ENCODE measurements around the gene TRIM6.

Gene TRIM6, protein sequence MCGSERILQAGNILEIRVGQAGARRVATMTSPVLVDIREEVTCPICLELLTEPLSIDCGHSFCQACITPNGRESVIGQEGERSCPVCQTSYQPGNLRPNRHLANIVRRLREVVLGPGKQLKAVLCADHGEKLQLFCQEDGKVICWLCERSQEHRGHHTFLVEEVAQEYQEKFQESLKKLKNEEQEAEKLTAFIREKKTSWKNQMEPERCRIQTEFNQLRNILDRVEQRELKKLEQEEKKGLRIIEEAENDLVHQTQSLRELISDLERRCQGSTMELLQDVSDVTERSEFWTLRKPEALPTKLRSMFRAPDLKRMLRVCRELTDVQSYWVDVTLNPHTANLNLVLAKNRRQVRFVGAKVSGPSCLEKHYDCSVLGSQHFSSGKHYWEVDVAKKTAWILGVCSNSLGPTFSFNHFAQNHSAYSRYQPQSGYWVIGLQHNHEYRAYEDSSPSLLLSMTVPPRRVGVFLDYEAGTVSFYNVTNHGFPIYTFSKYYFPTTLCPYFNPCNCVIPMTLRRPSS

DNA sequence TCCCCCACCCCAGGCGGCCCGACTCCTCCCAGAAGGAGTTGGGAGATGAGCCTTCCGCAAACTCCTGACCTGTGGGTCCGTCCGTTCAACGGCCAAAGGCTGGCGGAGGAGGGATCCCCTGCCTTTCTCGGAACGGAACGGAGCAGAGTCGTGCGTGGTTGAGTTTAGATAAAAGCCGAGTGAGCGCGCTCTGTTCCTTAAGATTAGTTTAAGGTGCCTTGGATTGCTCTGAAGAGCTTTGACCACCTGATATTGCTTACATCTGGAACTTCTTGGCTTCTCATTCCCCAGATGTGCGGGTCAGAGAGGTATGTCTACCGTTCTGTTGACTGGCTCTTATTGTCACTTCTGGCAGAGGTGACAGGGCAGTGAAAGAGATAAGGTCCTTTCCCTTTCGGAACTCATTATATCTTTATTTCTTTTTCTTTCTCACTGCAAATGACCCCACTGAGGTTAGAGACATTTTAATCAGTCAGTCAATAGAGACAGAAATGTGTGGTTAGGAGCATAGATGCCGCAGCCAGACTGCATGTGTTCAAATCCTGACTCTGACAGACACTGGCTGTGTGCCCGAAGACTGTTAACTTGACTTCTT is at the start of gene TRIM6:
TSS of gene TRIM6 (plus strand) at position 31 of the 595 bp plus-strand sequence. CDS start at position 292, 261 bp downstream.
- Mint-ChIP-seq H3K27ac (peak within 1 kb of the TSS; percentile 59), H3K36me3 (no peaks in the 10 kb centered on the region)
- ATAC-seq (replicated peaks), result peak; percentile 20 to 31

DNA sequence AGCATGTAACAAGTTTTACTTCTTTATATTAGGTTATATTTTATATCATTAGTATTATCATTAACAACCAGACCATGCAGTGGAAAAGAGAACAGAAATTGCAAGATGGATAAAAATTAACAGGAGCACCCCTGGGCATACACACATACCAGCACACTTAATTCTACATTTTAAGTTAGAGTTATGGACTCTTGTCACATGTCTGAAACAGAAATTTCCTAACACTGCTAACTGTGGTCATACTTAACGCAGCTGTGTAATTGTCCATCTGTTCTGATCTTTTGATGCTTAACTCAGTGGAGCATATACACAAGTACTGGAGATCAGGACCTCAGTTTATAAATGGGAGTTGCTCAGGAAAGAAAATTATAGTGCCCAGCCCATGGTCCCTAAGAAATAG is 48.5 kb upstream of the TRIM6 start:
- H3K27me3 Mint-ChIP-seq, result peaks cover 8 to 12% of the 10 kb centered on the region in 2 donors
- no peak for DNase-seq
- H3K36me3 Mint-ChIP-seq, result peaks cover 0 to 2% of the 10 kb centered on the region in 2 donors
- no peaks in the 10 kb centered on the region for H3K4me1 Mint-ChIP-seq
- no peak for ATAC-seq (replicated peaks)
- H3K4me3 Mint-ChIP-seq, result no peak overlapping the region
- H3K9me3 Mint-ChIP-seq, result peaks cover 0 to 2% of the 10 kb centered on the region in 2 donors
- no peak overlapping the region for H3K27ac Mint-ChIP-seq

More for the DNA sequence above, at the start of gene TRIM6:
- Mint-ChIP-seq H3K27me3 (peaks cover 0 to 5% of the 10 kb centered on the region in 2 donors), H3K9me3 (no peaks in the 10 kb centered on the region), H3K4me1 (peaks cover 10 to 28% of the 10 kb centered on the region in 2 donors), H3K4me3 (peak within 1 kb of the TSS; percentile 85 to 90)
- no peak for DNase-seq

DNA sequence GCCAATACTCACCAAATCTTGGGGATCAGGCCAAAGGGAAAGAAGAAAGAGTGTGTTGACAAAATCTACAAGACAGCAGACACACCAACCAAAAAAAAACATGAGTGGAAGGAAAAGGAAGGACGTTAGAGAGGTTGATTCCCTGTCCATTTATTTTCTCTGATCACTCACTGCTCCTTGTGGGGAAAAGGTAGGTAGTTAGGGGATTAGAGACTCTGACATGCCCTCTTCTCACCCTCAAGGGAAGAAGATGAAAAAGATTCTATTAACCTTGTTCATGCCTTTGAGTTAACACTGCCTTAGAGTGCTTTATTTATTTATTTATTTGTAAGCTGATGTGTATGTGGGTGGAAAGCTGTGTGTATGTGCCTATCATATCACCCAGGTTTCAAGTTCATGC is 48.0 kb upstream of the TRIM6 start, which contains the start of gene OR52H1:
TSS of gene OR52H1 (minus strand) at position 101 of the 400 bp plus-strand sequence. CDS start 3,035 bp downstream, outside the sequence.
- H3K27ac Mint-ChIP-seq, result no peak within 1 kb of the TSS
- DNase-seq (no peak), ATAC-seq (replicated peaks) (no peak)
- peaks cover 0 to 2% of the 10 kb centered on the region in 2 donors for H3K36me3 Mint-ChIP-seq
- H3K9me3 Mint-ChIP-seq, result peaks cover 0 to 2% of the 10 kb centered on the region in 2 donors
- no peaks in the 10 kb centered on the region for H3K4me1 Mint-ChIP-seq
- no peak within 1 kb of the TSS for H3K4me3 Mint-ChIP-seq
- peaks cover 8 to 12% of the 10 kb centered on the region in 2 donors for H3K27me3 Mint-ChIP-seq

DNA sequence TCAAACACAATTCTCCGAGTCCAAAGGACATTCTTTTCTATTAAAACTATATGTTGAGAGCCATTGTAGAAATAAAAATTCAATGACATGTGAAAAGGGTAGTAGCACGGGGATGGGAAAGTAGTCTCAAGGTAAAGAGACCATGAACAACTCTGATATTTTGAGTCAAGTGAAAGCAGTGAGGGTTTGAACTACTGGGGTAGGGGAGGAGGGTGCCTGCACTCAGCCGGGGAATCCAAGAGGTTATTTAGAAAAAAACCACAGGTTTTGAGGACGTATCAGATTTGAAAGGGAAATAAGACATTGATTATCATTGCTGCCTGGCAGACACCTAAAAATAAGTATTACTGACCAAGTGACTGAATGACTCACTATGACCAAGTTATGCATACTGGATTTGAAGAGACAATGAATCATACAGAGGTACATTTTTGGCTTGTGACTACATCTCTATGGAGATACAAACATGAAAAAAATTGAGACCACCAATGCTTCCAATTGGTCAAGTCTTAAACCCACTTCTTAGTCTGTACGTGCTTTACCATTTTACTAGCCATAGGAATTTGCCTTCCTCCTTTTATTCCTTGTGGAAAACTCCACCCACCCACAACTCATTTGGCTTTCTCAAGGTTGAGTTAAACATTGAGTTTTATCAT is 45.9 kb upstream of the TRIM6 start:
- ATAC-seq (replicated peaks), result peak in 1 of 2 donors; percentile 68
- Mint-ChIP-seq H3K9me3 (peaks cover 0 to 2% of the 10 kb centered on the region in 2 donors), H3K27ac (no peak overlapping the region), H3K4me1 (peaks cover 2 to 6% of the 10 kb centered on the region in 2 donors), H3K4me3 (no peak overlapping the region), H3K27me3 (peaks cover 8 to 16% of the 10 kb centered on the region in 2 donors), H3K36me3 (peaks cover 0 to 2% of the 10 kb centered on the region in 2 donors)
- no peak for DNase-seq

DNA sequence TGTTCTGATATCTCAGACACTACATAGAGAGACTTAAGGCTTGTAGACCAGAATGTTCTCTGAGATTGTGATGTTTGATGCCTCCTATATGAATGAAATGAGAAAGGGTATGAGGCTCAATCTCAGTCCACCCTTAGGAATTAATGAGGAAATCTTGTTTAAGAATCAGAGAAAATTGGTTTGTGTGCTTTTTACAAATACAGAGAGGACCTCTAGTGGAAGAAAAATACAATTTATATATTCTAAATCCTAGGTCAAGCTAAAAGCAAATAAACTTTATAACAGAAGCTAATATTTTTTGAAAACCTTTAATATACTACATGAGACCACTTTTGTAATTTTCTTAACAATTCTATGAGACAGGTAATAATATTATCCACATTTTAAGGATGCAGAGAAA is 43.1 kb upstream of the TRIM6 start:
- Mint-ChIP-seq H3K27ac (no peak overlapping the region), H3K9me3 (peaks cover 0 to 2% of the 10 kb centered on the region in 2 donors), H3K27me3 (peaks cover 8 to 16% of the 10 kb centered on the region in 2 donors), H3K4me3 (no peak overlapping the region), H3K36me3 (peaks cover 0 to 2% of the 10 kb centered on the region in 2 donors), H3K4me1 (peaks cover 2 to 6% of the 10 kb centered on the region in 2 donors)
- no peak for ATAC-seq (replicated peaks)
- no peak for DNase-seq

DNA sequence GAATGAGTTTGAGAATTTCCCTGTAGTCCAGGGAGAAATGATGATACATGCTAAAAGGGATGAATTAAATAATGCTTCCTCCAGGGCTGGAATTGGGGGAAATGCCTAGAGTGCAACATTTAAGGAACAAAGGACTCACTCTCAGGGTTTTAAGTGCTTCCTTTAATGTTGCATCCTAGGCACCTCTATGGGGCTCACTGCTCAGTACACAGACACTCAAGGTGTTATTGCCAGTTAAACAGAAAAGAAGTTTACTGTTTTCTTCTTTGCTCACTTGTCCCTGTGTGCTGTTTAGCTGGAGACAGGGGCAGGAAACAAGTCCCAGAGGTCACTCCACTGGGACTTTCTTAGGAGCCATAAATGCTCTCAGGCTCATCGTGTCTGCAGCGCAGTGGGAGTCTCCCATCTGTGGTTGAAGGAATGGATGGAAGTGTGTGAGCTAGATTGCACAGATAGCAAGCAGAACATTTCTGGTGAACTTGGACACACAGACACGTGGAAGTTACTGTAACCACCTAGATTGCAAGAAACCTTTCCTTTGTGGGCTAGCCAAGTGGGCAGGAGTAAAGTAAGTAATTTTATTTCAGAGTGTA is 39.7 kb upstream of the TRIM6 start:
- H3K27ac Mint-ChIP-seq, result no peak overlapping the region
- DNase-seq (no peak), ATAC-seq (replicated peaks) (no peak)
- H3K4me1 Mint-ChIP-seq, result peaks cover 2 to 6% of the 10 kb centered on the region in 2 donors
- H3K36me3 Mint-ChIP-seq, result no peaks in the 10 kb centered on the region
- H3K4me3 Mint-ChIP-seq, result no peak overlapping the region
- no peaks in the 10 kb centered on the region for H3K9me3 Mint-ChIP-seq
- H3K27me3 Mint-ChIP-seq, result peaks cover 5 to 9% of the 10 kb centered on the region in 2 donors

DNA sequence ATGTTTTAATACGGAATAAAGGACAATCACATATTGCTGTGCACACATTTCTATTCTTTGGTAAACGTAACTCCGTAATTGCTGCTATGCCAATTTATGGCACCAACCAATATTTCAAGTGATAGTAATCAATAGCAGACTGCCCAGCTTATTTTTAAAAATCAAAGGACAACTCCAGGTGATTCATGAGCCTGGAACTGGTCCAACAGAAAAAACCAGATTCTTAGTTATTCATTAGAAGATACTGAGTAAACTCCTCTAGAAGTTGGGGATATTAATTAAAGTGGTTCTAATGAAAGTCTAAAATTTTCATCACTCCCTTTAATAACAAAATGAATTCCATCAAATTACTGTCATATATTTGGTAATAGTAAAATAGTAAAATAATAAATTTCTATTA is 38.7 kb upstream of the TRIM6 start:
- no peak overlapping the region for H3K4me3 Mint-ChIP-seq
- ATAC-seq (replicated peaks) (no peak), DNase-seq (no peak)
- H3K4me1 Mint-ChIP-seq, result peaks cover 2 to 6% of the 10 kb centered on the region in 2 donors
- H3K9me3 Mint-ChIP-seq, result no peaks in the 10 kb centered on the region
- H3K27ac Mint-ChIP-seq, result no peak overlapping the region
- no peaks in the 10 kb centered on the region for H3K36me3 Mint-ChIP-seq
- H3K27me3 Mint-ChIP-seq, result peaks cover 0 to 4% of the 10 kb centered on the region in 2 donors

DNA sequence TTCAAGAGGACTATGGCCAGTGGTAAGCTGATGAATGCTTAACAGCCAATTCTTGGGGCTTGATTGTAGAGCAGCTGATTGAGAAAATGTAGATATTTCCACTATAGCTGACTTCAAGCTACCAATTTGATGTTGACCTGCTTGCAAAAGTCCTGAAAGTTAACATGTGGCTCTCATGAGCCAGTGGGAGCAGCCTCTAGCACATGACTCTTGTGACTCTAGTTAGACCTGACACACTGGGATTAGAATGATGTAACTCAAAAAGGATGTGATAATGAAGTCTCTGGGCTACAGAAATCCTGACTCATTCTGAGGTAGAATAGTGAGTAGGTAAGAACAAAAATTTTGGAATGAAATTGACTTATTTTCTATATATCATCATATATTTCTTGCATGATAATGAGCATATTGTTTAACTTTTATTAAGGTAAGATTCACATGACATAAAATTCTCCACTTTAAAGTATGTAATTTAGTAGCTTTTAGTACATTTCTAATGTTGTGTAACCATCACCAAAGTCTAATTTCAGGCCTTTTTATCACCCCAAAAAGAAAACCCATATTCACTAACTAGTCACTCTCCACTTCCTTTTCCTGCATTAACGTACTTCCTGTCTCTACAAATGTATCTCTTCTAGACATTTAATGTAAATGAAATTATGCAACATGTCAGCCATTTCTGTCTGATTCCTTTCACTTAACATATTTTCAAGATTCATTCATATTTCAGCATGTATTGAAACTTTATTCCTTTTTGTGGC is 32.0 kb upstream of the TRIM6 start:
- H3K27ac Mint-ChIP-seq, result no peak overlapping the region
- H3K27me3 Mint-ChIP-seq, result peaks cover 0 to 3% of the 10 kb centered on the region in 2 donors
- ATAC-seq (replicated peaks) (no peak), DNase-seq (no peak)
- no peaks in the 10 kb centered on the region for H3K9me3 Mint-ChIP-seq
- no peaks in the 10 kb centered on the region for H3K36me3 Mint-ChIP-seq
- no peak overlapping the region for H3K4me3 Mint-ChIP-seq
- no peaks in the 10 kb centered on the region for H3K4me1 Mint-ChIP-seq

DNA sequence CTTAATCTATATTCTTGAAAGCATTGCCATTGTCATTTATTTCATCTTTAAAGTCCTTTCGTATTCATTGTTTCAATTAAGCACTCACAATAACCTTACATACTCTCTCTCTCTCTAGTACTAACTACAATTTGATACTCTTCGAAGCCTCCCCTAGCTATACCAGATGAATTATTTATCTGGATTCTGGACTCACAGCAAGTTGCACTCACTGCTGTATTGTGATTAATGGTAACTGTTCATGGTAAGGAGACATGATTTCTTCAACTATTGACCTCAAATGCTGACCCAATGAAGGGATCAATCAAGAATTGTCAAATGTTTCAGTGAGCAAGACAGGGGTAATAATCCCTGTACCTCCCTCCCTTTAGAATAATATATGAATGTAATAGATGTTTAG is 21.8 kb upstream of the TRIM6 start:
- Mint-ChIP-seq H3K4me1 (no peaks in the 10 kb centered on the region), H3K27ac (no peak overlapping the region), H3K9me3 (no peaks in the 10 kb centered on the region), H3K36me3 (peaks cover 0 to 3% of the 10 kb centered on the region in 2 donors), H3K4me3 (no peak overlapping the region), H3K27me3 (peaks cover 4% of the 10 kb centered on the region in 2 donors)
- no peak for DNase-seq
- ATAC-seq (replicated peaks), result no peak

DNA sequence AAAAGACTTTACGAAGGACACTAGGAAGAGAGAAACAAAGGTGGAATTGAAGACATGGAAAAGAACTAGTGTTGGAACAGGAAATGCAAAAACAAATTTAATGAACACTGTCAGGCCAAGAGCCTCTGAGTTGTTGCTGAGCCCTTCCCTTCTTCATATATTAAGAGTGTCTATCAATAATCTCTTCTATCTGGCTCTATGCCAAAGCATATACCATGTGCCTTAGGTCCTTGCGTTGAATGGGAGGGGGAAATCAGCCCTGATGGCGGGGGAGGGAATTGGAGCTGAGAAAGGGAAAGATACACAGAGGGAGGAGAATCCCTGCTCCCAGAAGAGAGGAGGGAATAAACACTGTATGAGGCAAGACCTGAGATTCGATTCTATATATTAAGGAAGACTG is 21.3 kb upstream of the TRIM6 start:
- Mint-ChIP-seq H3K27ac (no peak overlapping the region), H3K36me3 (peaks cover 0 to 3% of the 10 kb centered on the region in 2 donors), H3K27me3 (peaks cover 4% of the 10 kb centered on the region in 2 donors), H3K4me1 (no peaks in the 10 kb centered on the region), H3K9me3 (no peaks in the 10 kb centered on the region), H3K4me3 (no peak overlapping the region)
- DNase-seq (no peak), ATAC-seq (replicated peaks) (no peak)

DNA sequence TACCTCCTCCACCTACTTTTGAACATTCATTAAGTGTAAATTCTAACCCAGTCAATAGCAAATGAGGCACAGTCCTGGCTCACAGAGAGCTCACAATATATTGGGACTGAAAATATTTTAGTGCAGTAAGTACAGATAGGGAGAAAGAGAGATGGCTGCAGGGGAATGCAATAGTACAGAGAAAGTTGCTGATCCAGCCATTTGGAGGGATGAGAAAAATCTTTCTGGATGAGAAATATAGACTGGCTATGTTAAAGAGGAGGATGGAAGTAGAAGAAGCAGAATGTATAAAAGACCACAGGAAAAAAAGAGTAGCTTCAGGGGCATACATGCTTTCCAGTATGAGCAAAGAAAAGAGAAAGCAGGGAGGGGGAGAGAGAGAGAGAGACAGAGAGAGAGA is 19.3 kb upstream of the TRIM6 start:
- H3K9me3 Mint-ChIP-seq, result no peaks in the 10 kb centered on the region
- no peaks in the 10 kb centered on the region for H3K27me3 Mint-ChIP-seq
- no peak overlapping the region for H3K27ac Mint-ChIP-seq
- DNase-seq (no peak), ATAC-seq (replicated peaks) (no peak)
- H3K36me3 Mint-ChIP-seq, result no peaks in the 10 kb centered on the region
- H3K4me1 Mint-ChIP-seq, result no peaks in the 10 kb centered on the region
- H3K4me3 Mint-ChIP-seq, result no peak overlapping the region

DNA sequence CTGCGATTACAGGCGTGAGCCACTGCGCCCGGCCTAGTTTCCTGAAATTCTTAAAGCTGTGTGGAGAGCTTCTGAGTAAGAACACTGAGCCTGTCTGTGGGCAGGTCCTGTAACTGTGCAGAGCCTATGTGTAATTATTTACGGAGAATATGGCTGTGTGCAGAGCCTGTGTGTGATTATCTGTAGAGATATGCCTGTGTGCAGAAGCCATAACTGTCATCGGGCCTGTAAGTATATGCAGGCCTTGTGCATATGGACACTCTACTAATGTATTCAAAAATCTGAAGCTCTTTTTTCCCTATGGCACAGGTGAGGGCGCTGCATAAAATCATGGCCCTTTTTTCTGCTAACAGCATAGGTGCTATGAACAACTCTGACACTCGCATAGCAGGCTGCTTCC is 15.9 kb upstream of the TRIM6 start, which contains the start of gene OR52B6:
TSS of gene OR52B6 (plus strand) at position 301 of the 400 bp plus-strand sequence. CDS start at position 301, 0 bp downstream.
- no peak for ATAC-seq (replicated peaks)
- Mint-ChIP-seq H3K27me3 (no peaks in the 10 kb centered on the region), H3K9me3 (peaks cover 2 to 7% of the 10 kb centered on the region in 2 donors), H3K36me3 (no peaks in the 10 kb centered on the region), H3K27ac (no peak within 1 kb of the TSS), H3K4me1 (no peaks in the 10 kb centered on the region), H3K4me3 (no peak within 1 kb of the TSS)
- no peak for DNase-seq

DNA sequence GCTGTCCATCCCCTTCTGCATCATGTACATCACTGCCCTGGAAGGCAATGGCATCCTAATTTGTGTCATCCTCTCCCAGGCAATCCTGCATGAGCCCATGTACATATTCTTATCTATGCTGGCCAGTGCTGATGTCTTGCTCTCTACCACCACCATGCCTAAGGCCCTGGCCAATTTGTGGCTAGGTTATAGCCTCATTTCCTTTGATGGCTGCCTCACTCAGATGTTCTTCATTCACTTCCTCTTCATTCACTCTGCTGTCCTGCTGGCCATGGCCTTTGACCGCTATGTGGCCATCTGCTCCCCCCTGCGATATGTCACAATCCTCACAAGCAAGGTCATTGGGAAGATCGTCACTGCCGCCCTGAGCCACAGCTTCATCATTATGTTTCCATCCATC is 15.4 kb upstream of the TRIM6 start:
- no peaks in the 10 kb centered on the region for H3K4me1 Mint-ChIP-seq
- H3K27me3 Mint-ChIP-seq, result no peaks in the 10 kb centered on the region
- H3K9me3 Mint-ChIP-seq, result peaks cover 2 to 7% of the 10 kb centered on the region in 2 donors
- H3K36me3 Mint-ChIP-seq, result no peaks in the 10 kb centered on the region
- H3K27ac Mint-ChIP-seq, result no peak overlapping the region
- DNase-seq, result no peak
- no peak for ATAC-seq (replicated peaks)
- H3K4me3 Mint-ChIP-seq, result no peak overlapping the region

Measured in stimulated activated naive B cell treated with anti-CD40 and anti-IgM and Interleukin-4, amounts not matched to agents 10 μg/mL and 1 μg/mL and 100 μg/mL, for 72 hours (primary cell).